Upper lobe of left lung (tissue), 4 donors: ENCODE data around the gene MBIP.

Source experiments
- EP300 ChIP-seq, 4 donors: sonication (generic); formaldehyde crosslinking; IDR thresholded peaks; one replicate each; pipeline ENCODE4 v1.5.1; 2017; ENCODE audit warnings: antibody characterized with exemption in 4 of 4, control low read depth in 2 of 4
- POLR2A ChIP-seq, 4 donors: fragments of 450-650 bp; IDR thresholded peaks; one replicate each; pipeline ENCODE4 v1.5.1; 2016 to 2017; ENCODE audit warnings: antibody characterized with exemption in 4 of 4, mild to moderate bottlenecking in 2 of 4
- TF ChIP-seq, protein P1 (sequence below), 6 experiments: fragments of 450-650 bp in 4 of 6; fragments of 200-600 bp in 2 of 6; sonication (generic) in 2 of 6; IDR thresholded peaks; one replicate each; pipeline ENCODE4 v1.5.1; 2016 to 2019; ENCODE audit warnings: antibody characterized with exemption in 6 of 6

DNA sequence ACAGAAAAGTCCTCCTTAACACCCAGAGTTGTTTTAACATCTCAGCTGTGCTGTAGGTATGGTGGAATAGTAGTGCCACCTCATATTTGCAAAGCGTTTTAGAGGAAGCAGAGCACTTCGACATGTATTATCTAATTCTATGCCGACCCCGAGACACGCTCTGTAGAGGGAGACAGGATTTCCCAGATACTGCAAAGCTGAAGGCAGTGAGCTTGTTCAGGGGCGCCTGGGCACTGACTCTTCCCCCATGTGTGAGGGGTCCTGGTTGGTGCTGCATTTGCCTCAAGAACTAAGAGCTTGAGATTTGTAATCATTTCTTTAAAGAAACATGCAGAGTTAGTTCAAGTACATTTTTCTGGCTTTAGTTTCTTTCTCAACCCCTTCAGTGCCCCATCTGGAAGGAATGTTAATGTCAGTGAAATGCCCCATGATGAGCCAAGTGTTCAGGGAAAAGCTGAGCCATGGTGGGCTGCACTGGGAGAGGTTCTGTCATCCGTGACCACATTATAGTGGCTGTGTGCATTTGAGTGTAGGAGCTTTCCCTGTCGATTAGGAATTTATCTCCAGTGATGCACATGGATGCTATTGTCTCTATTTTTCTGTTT is 66.3 kb downstream of the MBIP start:
- TF ChIP-seq, protein P1, sequence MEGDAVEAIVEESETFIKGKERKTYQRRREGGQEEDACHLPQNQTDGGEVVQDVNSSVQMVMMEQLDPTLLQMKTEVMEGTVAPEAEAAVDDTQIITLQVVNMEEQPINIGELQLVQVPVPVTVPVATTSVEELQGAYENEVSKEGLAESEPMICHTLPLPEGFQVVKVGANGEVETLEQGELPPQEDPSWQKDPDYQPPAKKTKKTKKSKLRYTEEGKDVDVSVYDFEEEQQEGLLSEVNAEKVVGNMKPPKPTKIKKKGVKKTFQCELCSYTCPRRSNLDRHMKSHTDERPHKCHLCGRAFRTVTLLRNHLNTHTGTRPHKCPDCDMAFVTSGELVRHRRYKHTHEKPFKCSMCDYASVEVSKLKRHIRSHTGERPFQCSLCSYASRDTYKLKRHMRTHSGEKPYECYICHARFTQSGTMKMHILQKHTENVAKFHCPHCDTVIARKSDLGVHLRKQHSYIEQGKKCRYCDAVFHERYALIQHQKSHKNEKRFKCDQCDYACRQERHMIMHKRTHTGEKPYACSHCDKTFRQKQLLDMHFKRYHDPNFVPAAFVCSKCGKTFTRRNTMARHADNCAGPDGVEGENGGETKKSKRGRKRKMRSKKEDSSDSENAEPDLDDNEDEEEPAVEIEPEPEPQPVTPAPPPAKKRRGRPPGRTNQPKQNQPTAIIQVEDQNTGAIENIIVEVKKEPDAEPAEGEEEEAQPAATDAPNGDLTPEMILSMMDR (IDR thresholded peaks at IDR 0.05), result peak in 2 of 6 experiments; percentile 11 to 40
- TF ChIP-seq POLR2A (IDR thresholded peaks at IDR 0.05) (no peak), EP300 (IDR thresholded peaks at IDR 0.05) (no peak)
